ENCODE results near the gene MS4A18. TPM values are rescaled to one million over a fixed set of nuclear protein-coding genes. Genes with fewer than 3 reads are reported as not detected.

MS4A18 gene
- total RNA-seq, 1 experiment from 2014 or later: not detected

DNA sequence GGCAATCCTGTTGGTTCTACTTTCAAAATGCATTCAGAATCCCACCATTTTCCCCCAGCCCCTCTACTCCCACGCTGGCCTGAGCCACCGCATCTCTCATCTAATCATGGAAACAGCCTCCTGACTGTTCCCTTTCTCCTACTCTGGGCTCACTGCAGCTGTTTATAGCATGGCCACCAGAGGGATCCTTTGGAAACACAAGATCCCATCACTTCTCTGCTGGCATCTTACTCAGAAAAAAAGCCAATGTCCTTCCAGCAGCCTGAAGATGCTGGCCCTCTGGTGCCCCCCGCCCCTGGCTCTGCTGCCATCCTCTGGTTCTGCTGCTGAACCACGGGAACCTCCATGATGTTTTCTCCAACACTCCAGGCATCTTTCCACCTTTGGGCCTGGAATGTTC lies 14.0 kb upstream of the MS4A18 start:
- Histone ChIP-seq H3K36me3 (ENCODE audit: control insufficient read depth in 1 of 2, insufficient read depth in 2 of 2, low read length in 2 of 2) (no peaks in the 10 kb centered on the region), H3K9me3 (ENCODE audit: control insufficient read depth in 1 of 2, insufficient read depth in 1 of 2, low read depth in 1 of 2, low read length in 2 of 2) (no peaks in the 10 kb centered on the region), H4K20me1 (ENCODE audit: insufficient read depth) (no peaks in the 10 kb centered on the region), H3K4me1 (ENCODE audit: control insufficient read depth in 1 of 2, insufficient read depth in 2 of 2, low read length in 2 of 2) (no peaks in the 10 kb centered on the region), H3K9me2 (ENCODE audit: insufficient read depth) (no peaks in the 10 kb centered on the region), H3K27ac (ENCODE audit: low read depth, low read length) (no peak overlapping the region), H3K79me2 (ENCODE audit: insufficient read depth, low read length) (no peaks in the 10 kb centered on the region), H3K4me3 (replicated peaks in 1 of 2; ENCODE audit: low read depth in 1 of 2, low read length in 2 of 2) (no peak overlapping the region), H3K27me3 (ENCODE audit: insufficient read depth, low read length) (no peaks in the 10 kb centered on the region), H3K9ac (ENCODE audit: low read length) (no peak overlapping the region), H2AFZ (ENCODE audit: low read depth, low read length, poor library complexity, severe bottlenecking) (no peak overlapping the region), H3K4me2 (ENCODE audit: low read length) (no peak overlapping the region)
- RAD21 ChIA-PET (ENCODE audit: low non-redundant PET in 1 of 2, low total read pairs in 2 of 2, uncharacterized antibody in 2 of 2, unreplicated experiment in 2 of 2): no interaction called here
- BruUV-seq (replicated peaks): no TSS peak
- POLR2A ChIA-PET: no interaction called here
- TF ChIP-seq POLR2AphosphoS5 (IDR thresholded peaks at IDR 0.05; ENCODE audit: low read depth, low read length): no peak
- TF ChIP-seq, protein P1, sequence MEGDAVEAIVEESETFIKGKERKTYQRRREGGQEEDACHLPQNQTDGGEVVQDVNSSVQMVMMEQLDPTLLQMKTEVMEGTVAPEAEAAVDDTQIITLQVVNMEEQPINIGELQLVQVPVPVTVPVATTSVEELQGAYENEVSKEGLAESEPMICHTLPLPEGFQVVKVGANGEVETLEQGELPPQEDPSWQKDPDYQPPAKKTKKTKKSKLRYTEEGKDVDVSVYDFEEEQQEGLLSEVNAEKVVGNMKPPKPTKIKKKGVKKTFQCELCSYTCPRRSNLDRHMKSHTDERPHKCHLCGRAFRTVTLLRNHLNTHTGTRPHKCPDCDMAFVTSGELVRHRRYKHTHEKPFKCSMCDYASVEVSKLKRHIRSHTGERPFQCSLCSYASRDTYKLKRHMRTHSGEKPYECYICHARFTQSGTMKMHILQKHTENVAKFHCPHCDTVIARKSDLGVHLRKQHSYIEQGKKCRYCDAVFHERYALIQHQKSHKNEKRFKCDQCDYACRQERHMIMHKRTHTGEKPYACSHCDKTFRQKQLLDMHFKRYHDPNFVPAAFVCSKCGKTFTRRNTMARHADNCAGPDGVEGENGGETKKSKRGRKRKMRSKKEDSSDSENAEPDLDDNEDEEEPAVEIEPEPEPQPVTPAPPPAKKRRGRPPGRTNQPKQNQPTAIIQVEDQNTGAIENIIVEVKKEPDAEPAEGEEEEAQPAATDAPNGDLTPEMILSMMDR (IDR thresholded peaks at IDR 0.05 in 2 of 3, conservative IDR thresholded peaks at IDR 0.05 in 1 of 3; ENCODE audit: borderline replicate concordance in 1 of 3, insufficient read depth in 1 of 3, low read depth in 2 of 3, low read length in 2 of 3): peak in 2 of 3 experiments; percentile 46 to 53; a peak in 4 of 6 replicates
- DNase-seq (ENCODE audit: low read depth, low spot score): no peak
- intact Hi-C loops (cut with micrococcal nuclease): no loop called here
- ATAC-seq: peak; percentile 80
- CTCF ChIA-PET: interaction anchor here (0.7 to 1.2 kb wide), 3 partner anchors 9 to 53 kb away, joined by 3 read pairs; partner anchors contain the start of gene MS4A15

DNA sequence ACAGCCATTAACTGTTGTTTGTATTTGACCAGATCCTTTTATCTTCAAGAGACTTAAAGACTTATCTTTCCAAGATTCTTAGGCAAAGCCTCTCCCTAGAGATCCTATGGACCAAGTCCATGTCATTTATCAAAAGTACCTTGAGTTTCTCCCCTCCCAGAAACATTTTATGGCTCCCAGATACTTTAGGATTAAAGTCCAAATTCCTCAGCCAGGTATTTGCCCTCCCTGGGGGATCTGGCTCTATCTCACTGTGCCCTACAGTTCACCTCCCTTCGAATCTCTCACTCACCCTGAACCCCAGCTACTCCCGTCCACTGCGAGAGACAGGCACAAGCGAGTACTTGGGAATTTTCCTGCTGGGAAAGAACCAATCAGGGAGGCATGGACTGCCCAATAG lies 13.2 kb upstream of the MS4A18 start:
- ATAC-seq (no peak), DNase-seq (ENCODE audit: low read depth, low spot score) (no peak)
- H3K9ac ChIP-seq (ENCODE audit: low read length): no peak overlapping the region
- ChIA-PET CTCF (interaction anchor here (1.4 kb wide), 1 partner anchor 64 kb away, joined by 3 read pairs; no protein-coding TSS in a partner anchor), RAD21 (ENCODE audit: low non-redundant PET in 1 of 2, low total read pairs in 2 of 2, uncharacterized antibody in 2 of 2, unreplicated experiment in 2 of 2) (no interaction called here), POLR2A (no interaction called here)
- no peak overlapping the region for H3K4me3 ChIP-seq (replicated peaks in 1 of 2; ENCODE audit: low read depth in 1 of 2, low read length in 2 of 2)
- intact Hi-C loops (cut with micrococcal nuclease): no loop called here
- no peaks in the 10 kb centered on the region for H3K79me2 ChIP-seq (ENCODE audit: insufficient read depth, low read length)
- H3K4me2 ChIP-seq (ENCODE audit: low read length): no peak overlapping the region
- no peaks in the 10 kb centered on the region for H3K9me3 ChIP-seq (ENCODE audit: control insufficient read depth in 1 of 2, insufficient read depth in 1 of 2, low read depth in 1 of 2, low read length in 2 of 2)
- BruUV-seq (replicated peaks): no TSS peak
- no peaks in the 10 kb centered on the region for H3K9me2 ChIP-seq (ENCODE audit: insufficient read depth)
- H2AFZ ChIP-seq (ENCODE audit: low read depth, low read length, poor library complexity, severe bottlenecking): no peak overlapping the region
- no peak overlapping the region for H3K27ac ChIP-seq (ENCODE audit: low read depth, low read length)
- 0 out of 2 replicates have a peak, but pooled peaks cover 1% of the 10 kb centered on the region for H3K27me3 ChIP-seq (ENCODE audit: insufficient read depth, low read length)
- TF ChIP-seq TCF7L2 (IDR thresholded peaks at IDR 0.05; ENCODE audit: borderline replicate concordance, extremely low read depth, insufficient read depth, insufficient read length) (no peak), ZNF274 (IDR thresholded peaks at IDR 0.05; ENCODE audit: low read depth, low read length) (no peak), POLR2A (IDR thresholded peaks at IDR 0.05; ENCODE audit: borderline replicate concordance, extremely low read depth, insufficient read depth, insufficient read length) (no peak), JUND (IDR thresholded peaks at IDR 0.05) (no peak), YY1 (IDR thresholded peaks at IDR 0.05; ENCODE audit: extremely low read depth, insufficient replicate concordance, low read depth, low read length) (no peak), RAD21 (IDR thresholded peaks at IDR 0.05; ENCODE audit: low read depth) (no peak), ELF1 (IDR thresholded peaks at IDR 0.05; ENCODE audit: borderline replicate concordance, low read depth) (no peak), SP1 (IDR thresholded peaks at IDR 0.05; ENCODE audit: low read depth) (no peak), EZH2 (IDR thresholded peaks at IDR 0.05) (no peak)
- TF ChIP-seq, protein P2, sequence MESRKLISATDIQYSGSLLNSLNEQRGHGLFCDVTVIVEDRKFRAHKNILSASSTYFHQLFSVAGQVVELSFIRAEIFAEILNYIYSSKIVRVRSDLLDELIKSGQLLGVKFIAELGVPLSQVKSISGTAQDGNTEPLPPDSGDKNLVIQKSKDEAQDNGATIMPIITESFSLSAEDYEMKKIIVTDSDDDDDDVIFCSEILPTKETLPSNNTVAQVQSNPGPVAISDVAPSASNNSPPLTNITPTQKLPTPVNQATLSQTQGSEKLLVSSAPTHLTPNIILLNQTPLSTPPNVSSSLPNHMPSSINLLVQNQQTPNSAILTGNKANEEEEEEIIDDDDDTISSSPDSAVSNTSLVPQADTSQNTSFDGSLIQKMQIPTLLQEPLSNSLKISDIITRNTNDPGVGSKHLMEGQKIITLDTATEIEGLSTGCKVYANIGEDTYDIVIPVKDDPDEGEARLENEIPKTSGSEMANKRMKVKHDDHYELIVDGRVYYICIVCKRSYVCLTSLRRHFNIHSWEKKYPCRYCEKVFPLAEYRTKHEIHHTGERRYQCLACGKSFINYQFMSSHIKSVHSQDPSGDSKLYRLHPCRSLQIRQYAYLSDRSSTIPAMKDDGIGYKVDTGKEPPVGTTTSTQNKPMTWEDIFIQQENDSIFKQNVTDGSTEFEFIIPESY (IDR thresholded peaks at IDR 0.05; ENCODE audit: extremely low read depth, insufficient replicate concordance, low read length): no peak
- TF ChIP-seq, protein P3, sequence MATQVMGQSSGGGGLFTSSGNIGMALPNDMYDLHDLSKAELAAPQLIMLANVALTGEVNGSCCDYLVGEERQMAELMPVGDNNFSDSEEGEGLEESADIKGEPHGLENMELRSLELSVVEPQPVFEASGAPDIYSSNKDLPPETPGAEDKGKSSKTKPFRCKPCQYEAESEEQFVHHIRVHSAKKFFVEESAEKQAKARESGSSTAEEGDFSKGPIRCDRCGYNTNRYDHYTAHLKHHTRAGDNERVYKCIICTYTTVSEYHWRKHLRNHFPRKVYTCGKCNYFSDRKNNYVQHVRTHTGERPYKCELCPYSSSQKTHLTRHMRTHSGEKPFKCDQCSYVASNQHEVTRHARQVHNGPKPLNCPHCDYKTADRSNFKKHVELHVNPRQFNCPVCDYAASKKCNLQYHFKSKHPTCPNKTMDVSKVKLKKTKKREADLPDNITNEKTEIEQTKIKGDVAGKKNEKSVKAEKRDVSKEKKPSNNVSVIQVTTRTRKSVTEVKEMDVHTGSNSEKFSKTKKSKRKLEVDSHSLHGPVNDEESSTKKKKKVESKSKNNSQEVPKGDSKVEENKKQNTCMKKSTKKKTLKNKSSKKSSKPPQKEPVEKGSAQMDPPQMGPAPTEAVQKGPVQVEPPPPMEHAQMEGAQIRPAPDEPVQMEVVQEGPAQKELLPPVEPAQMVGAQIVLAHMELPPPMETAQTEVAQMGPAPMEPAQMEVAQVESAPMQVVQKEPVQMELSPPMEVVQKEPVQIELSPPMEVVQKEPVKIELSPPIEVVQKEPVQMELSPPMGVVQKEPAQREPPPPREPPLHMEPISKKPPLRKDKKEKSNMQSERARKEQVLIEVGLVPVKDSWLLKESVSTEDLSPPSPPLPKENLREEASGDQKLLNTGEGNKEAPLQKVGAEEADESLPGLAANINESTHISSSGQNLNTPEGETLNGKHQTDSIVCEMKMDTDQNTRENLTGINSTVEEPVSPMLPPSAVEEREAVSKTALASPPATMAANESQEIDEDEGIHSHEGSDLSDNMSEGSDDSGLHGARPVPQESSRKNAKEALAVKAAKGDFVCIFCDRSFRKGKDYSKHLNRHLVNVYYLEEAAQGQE (IDR thresholded peaks at IDR 0.05; ENCODE audit: low read depth): no peak
- H4K20me1 ChIP-seq (ENCODE audit: insufficient read depth): no peaks in the 10 kb centered on the region
- no peaks in the 10 kb centered on the region for H3K4me1 ChIP-seq (ENCODE audit: control insufficient read depth in 1 of 2, insufficient read depth in 2 of 2, low read length in 2 of 2)
- no peaks in the 10 kb centered on the region for H3K36me3 ChIP-seq (ENCODE audit: control insufficient read depth in 1 of 2, insufficient read depth in 2 of 2, low read length in 2 of 2)

All from HCT116 (cell line).